Neural progenitor cell (in vitro differentiated cells): ENCODE data around the gene SURF2.

ENCODE experiments used
- EZH2 ChIP-seq: fragments of 200-600 bp; sonication (generic); IDR thresholded peaks from 2 replicates; pipeline ENCODE4 v1.6.1; 2017; ENCODE audit warnings: antibody characterized with exemption, mild to moderate bottlenecking, moderate library complexity
- EZH2phosphoT487 ChIP-seq: fragments of 200-600 bp; sonication (generic); IDR thresholded peaks from 2 replicates; pipeline ENCODE4 v1.6.1; 2017; ENCODE audit warnings: antibody characterized with exemption
- TF ChIP-seq, protein P1 (sequence below): fragments of 200-600 bp; sonication (generic); IDR thresholded peaks from 2 replicates; pipeline ENCODE4 v1.5.1; 2017; ENCODE audit warnings: antibody characterized with exemption, mild to moderate bottlenecking

DNA sequence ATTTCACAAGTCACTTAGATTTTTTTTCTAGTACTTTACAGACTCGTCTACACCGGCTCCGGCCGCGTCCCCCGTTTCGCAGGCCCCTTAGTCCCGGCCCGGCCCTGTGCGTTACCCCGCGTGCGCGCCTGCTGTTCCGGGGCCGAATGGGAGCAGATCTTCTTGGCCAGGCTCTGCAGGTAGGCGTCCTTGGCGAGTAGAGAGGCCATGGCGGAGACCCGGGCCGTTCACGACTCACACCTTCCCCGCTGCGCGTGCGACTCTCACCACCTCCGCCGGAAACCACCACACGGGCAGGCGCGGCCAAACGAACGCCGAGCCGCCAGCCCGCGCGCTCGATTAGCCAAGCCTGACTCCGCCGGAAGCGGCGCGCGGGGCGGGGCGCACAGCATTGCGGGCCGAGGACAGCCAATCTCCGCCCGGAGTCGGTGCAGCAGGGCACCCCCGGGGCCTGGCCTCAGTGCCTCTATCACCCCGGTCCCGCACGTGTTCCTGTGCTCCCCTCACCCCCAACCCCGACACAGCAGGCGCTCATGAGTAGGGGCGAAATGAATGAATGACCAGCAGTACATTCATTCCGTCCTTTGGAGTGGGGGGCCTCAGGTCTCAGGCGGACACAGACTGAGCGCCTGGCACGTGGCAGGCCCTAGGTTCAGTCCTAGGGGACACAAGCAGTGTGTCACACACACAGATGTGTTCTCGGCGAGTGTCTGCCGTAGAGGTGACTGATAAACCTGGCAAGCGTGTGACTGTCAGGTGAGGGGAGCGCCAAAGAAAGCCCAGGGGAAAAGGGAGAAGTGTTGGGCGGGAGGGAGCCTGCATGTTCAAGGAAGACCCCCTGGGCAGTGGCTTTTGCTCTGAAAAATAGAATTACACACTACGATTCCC is 20.2 kb upstream of the SURF2 start, which contains the start of gene SURF6:
- TF ChIP-seq, protein P1, sequence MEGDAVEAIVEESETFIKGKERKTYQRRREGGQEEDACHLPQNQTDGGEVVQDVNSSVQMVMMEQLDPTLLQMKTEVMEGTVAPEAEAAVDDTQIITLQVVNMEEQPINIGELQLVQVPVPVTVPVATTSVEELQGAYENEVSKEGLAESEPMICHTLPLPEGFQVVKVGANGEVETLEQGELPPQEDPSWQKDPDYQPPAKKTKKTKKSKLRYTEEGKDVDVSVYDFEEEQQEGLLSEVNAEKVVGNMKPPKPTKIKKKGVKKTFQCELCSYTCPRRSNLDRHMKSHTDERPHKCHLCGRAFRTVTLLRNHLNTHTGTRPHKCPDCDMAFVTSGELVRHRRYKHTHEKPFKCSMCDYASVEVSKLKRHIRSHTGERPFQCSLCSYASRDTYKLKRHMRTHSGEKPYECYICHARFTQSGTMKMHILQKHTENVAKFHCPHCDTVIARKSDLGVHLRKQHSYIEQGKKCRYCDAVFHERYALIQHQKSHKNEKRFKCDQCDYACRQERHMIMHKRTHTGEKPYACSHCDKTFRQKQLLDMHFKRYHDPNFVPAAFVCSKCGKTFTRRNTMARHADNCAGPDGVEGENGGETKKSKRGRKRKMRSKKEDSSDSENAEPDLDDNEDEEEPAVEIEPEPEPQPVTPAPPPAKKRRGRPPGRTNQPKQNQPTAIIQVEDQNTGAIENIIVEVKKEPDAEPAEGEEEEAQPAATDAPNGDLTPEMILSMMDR, result no peak
- no peak for TF ChIP-seq EZH2
- TF ChIP-seq EZH2phosphoT487, result no peak
